HUES64 (cell line): ENCODE data around the gene ARHGEF7.

Experiments used
- H3K27ac ChIP-seq: 2 replicates; pipeline ENCODE4 v1.7.0; 2013; ENCODE audit warnings: low read depth, low read length, inconsistent platforms
- H3K27me3 ChIP-seq: 2 replicates; pipeline ENCODE4 v1.6.1; 2013; ENCODE audit warnings: mild to moderate bottlenecking, low read length; ENCODE audit not compliant: insufficient read depth
- H3K36me3 ChIP-seq: 2 replicates; pipeline ENCODE4 v1.6.1; 2013; ENCODE audit warnings: mild to moderate bottlenecking, low read length; ENCODE audit not compliant: insufficient read depth
- H3K4me1 ChIP-seq: 2 replicates; pipeline ENCODE4 v1.6.1; 2013; ENCODE audit warnings: mild to moderate bottlenecking, low read length, moderate library complexity; ENCODE audit not compliant: insufficient read depth
- H3K4me3 ChIP-seq: 2 replicates; pipeline ENCODE4 v1.5.1; 2013; ENCODE audit warnings: mild to moderate bottlenecking, low read length, moderate library complexity
- H3K9ac ChIP-seq: 2 replicates; pipeline ENCODE4 v1.6.1; 2013; ENCODE audit warnings: mild to moderate bottlenecking, low read depth, low read length
- H3K9me3 ChIP-seq: 2 replicates; pipeline ENCODE4 v1.6.1; 2013; ENCODE audit warnings: low read depth, low read length; ENCODE audit not compliant: insufficient read depth
- WGBS: fragments of 150-250, 120-280 bp; methylation state at CpG from one replicate; pipeline ENCODE4 v1.1.7; 2013; ENCODE audit warnings: missing lambda C conversion rate; 5-methylcytosine and 5-hydroxymethylcytosine counted together

ARHGEF7 gene

DNA sequence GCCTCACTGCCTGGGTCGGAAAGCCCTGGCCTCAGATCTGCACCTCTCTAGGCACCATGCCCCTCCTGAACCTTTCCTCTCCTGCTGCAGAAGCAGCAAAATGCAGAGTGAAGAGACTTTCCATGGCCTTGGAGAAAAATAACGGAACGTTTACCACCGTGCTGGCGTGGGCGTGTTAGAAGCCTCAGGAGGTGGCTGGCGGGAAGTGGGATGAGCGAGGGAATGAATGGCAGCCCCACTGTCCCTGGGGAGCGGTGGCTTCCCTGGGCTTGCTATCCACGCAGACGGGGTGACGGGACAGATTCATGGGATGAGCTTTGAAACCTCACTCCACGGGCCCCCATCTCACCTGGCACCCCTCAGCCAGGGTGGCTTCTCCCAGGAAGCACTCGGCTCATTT is 209.6 kb downstream of the ARHGEF7 start:
- no peaks in the 10 kb centered on the region for H3K27me3 ChIP-seq
- H3K9me3 ChIP-seq: no peaks in the 10 kb centered on the region
- no peaks in the 10 kb centered on the region for H3K4me1 ChIP-seq
- no peak overlapping the region for H3K9ac ChIP-seq
- no peaks in the 10 kb centered on the region for H3K36me3 ChIP-seq
- H3K27ac ChIP-seq: no peak overlapping the region
- H3K4me3 ChIP-seq: no peak overlapping the region
- WGBS: 93% methylated on average over 14 of the region's 14 CpGs

DNA sequence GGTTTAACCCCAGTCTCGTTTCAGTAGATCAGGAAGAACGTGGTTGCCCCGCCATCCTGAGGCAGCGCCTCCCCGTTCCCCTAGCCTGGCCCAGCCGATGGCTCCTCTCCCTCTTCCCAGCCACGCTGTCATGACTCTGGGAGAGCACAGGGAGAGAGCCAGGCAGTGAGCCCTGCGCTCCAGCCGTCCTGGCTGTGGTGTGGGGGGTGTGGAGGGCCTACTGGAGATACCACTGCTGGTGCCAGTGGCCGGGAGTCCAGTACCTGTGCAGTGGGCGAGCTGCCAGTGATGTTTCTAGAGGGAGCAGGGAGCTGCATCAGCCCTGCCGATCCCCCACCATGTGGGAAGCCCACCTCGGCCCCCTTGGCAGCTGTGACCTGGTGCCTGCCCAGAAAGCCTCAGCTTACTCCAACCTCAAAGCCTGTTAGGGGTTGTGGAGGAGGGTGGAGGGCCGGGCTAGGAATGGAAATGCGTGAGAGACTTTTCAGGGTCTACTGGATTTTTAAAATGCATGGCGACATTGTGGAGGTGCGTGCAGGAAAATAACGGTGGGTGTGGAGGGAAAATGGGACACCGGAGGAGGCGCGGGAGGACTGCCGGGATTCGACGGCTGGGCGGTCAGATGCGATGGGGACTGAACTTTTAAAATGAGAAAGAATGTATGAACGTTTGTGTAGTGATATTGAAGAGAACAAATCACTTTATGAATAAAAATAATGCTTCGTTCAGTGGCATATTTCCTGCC is 210.2 kb downstream of the ARHGEF7 start:
- no peaks in the 10 kb centered on the region for H3K9me3 ChIP-seq
- no peaks in the 10 kb centered on the region for H3K27me3 ChIP-seq
- no peaks in the 10 kb centered on the region for H3K36me3 ChIP-seq
- WGBS: 95% methylated on average over 28 of the region's 28 CpGs
- H3K4me3 ChIP-seq: no peak overlapping the region
- no peak overlapping the region for H3K27ac ChIP-seq
- H3K9ac ChIP-seq: no peak overlapping the region
- no peaks in the 10 kb centered on the region for H3K4me1 ChIP-seq

DNA sequence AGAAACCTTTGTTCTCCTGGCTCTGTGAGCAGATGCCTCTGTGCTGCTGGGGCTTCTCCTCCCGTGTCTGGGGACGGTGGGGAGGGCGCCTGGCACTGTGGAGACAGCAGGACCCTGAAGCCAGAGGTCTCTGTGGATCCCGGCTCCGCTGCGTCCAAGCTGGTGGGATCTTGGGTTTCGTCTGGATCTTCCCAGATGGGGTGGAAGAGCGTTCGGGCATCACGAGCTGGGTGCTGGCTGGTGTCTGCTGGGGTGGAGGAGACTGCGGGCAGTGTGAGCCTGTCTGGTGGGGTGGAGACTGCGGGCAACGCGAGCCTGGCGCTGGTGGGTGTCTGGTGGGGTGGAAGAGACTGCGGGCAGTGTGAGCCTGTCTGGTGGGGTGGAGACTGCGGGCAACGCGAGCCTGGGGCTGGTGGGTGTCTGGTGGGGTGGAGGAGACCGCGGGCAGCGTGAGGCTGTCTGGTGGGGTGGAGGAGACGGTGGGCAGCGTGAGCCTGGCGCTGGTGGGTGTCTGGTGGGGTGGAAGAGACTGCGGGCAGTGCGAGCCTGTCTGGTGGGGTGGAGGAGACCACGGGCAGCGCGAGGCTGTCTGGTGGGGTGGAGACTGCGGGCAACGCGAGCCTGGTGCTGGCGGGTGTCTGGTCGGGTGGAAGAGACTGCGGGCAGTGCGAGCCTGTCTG is 211.0 kb downstream of the ARHGEF7 start:
- 90% methylated on average over 37 of the region's 37 CpGs for WGBS
- Histone ChIP-seq H3K4me3 (no peak overlapping the region), H3K27ac (no peak overlapping the region), H3K36me3 (no peaks in the 10 kb centered on the region), H3K4me1 (no peaks in the 10 kb centered on the region), H3K9ac (no peak overlapping the region), H3K9me3 (no peaks in the 10 kb centered on the region), H3K27me3 (no peaks in the 10 kb centered on the region)

DNA sequence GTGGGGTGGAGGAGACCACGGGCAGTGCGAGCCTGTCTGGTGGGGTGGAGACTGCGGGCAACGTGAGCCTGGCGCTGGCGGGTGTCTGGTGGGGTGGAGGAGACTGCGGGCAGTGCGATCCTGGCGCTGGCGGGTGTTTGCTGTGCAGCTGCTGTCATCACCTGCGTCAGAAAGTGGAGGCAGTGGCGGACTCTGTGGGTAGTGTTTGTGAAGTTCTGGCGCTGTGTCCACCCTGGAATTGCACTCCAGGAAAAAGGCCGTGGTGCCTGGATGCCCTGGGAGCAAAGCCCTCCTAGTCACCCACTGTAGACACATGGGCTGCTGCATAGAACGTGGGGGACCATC is 211.5 kb downstream of the ARHGEF7 start:
- Histone ChIP-seq H3K36me3 (no peaks in the 10 kb centered on the region), H3K4me1 (no peaks in the 10 kb centered on the region), H3K4me3 (no peak overlapping the region), H3K9me3 (no peaks in the 10 kb centered on the region), H3K27me3 (no peaks in the 10 kb centered on the region), H3K27ac (no peak overlapping the region), H3K9ac (no peak overlapping the region)
- 89% methylated on average over 15 of the region's 15 CpGs for WGBS

DNA sequence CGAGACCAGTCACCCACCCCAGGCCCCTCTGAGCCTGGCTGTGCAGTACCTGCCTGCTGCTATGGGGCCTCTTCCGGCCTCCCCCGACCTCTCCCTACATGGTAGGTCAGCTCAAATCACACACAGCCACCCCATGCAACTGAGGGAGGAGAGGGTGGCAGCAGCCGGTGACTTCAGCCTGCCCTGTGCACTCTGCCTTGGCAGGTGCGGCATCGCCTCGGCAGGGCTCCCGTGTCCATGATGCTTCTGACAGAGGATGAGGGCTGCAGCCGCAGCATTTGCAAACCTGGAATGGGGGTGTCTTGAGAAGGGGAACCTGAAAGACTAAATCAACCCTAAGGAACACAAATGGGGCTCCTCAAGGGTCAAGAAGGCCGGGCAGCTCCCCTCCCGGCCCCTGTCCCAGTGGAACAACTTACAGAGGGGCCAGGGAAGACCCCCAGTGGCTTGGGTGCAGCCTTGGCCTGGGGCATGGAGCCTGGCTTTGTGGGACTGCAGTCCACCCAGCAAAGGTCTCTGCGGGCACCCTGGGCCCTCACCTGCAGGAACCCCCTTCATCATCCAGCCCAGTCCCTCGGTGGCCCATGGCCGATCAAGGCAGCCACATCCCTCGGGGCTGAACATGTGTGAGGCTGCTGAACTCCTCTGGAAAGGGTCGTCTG is 212.0 kb downstream of the ARHGEF7 start:
- H3K27ac ChIP-seq: no peak overlapping the region
- WGBS: 92% methylated on average over 16 of the region's 16 CpGs
- H3K9me3 ChIP-seq: no peaks in the 10 kb centered on the region
- H3K27me3 ChIP-seq: no peaks in the 10 kb centered on the region
- H3K4me1 ChIP-seq: no peaks in the 10 kb centered on the region
- H3K4me3 ChIP-seq: no peak overlapping the region
- no peak overlapping the region for H3K9ac ChIP-seq
- H3K36me3 ChIP-seq: no peaks in the 10 kb centered on the region

DNA sequence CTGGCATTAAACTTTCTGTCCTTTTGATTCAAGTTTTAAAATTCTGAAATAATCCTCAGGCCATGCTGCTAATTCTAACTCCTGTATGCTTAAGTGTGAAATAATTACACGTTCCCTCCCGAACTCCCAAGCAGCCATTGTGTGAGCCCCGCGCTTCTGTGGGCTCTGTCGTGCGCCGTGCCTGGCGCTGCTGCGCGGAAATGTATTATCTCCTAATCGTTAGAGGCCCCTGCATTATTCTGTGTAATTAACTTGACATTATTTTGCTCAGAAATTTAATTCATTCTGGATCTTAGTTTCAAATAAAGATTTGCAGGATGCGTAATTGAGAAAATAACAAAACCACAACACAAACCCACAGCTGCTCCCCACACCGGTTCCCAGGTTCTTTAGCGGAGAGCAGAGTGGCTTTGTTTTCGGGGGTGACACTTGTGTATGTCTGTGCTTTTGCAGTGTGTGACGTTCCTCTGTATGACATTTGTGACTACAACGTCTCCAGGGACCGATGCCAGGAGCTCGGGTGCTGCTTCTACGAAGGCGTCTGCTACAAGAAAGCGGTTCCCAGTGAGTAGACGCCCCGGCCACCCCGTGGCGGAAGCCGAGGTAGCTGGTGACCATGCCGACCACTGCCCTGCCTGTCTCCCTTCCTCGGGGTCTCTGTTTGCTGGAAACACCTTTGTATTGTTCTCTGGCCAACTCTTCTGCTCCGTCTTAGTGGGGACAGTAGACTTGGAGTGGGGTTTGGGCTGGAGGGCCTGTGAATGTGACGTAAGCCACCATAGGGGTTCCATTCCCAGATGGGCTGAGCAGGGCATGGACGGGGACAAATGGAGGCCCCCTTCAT is 212.8 kb downstream of the ARHGEF7 start:
- H3K27me3 ChIP-seq: no peaks in the 10 kb centered on the region
- no peak overlapping the region for H3K4me3 ChIP-seq
- no peak overlapping the region for H3K9ac ChIP-seq
- H3K4me1 ChIP-seq: no peaks in the 10 kb centered on the region
- H3K27ac ChIP-seq: no peak overlapping the region
- 93% methylated on average over 31 of the region's 32 CpGs for WGBS
- H3K9me3 ChIP-seq: no peaks in the 10 kb centered on the region
- H3K36me3 ChIP-seq: no peaks in the 10 kb centered on the region

DNA sequence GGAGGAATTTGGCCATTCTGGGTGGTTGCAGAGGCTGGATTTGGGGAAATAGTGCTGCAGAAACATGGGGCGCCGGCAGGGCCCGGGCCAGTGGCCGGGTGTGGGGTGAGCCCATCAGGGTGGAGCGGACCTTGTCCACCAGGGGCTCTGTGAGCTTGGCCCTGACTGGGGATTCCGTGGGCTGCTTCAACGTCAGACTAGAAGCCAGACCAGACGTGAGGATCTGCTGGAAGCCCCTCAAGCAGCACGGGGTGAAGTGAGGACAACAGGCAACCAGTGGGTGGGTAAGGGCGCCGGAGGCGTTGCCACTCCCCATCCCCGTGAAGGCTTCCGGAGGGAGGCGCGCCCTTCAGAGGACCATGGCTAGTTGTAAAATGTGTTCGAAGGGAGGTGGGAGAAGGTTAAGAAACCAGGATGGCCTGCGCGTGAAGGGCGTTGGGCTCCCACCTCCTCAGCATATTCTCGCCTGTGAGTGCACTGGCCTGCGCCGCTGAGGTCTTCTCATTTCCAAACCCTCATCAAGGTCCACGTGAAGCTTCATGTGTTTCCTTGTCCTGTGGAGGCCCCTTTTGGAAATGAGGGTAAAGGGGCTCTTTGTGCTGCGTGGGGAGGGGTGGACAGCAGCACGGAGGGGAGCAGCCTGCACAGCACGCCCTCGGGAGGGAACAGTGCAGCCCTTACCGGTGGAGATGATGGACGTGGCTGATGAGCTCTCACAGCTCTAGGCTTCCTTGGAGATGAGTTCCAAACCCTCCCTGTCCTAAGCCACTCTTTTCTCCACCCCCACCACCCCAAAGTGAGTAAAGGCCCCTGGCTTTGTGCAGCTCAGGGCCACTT is 213.7 kb downstream of the ARHGEF7 start:
- Histone ChIP-seq H3K36me3 (no peaks in the 10 kb centered on the region), H3K27ac (no peak overlapping the region), H3K9ac (no peak overlapping the region), H3K27me3 (no peaks in the 10 kb centered on the region), H3K4me1 (no peaks in the 10 kb centered on the region), H3K9me3 (no peaks in the 10 kb centered on the region), H3K4me3 (no peak overlapping the region)
- 91% methylated on average over 30 of the region's 30 CpGs for WGBS

DNA sequence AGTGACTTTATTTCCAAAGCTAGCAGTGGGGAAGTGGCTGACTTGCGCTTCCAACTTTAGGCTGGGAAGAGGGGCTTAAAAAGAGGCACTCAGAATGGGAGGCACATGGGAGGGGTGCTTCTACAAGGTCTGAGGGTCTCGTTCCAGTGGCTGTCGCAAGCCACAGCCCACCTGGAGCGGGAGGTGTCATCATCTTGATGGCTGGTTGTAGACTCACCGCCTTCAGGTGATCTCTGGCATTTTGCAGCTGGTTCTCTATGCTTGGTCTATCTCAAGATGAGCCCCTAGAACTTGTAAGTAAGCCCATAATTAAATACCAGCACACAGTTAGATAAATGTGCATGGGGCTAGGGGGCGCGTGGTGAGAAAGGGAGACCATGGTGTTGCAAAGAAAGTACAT is 214.5 kb downstream of the ARHGEF7 start:
- Histone ChIP-seq H3K4me1 (no peaks in the 10 kb centered on the region), H3K27ac (no peak overlapping the region), H3K4me3 (no peak overlapping the region), H3K9ac (no peak overlapping the region), H3K9me3 (no peaks in the 10 kb centered on the region), H3K27me3 (no peaks in the 10 kb centered on the region), H3K36me3 (no peaks in the 10 kb centered on the region)
- 94% methylated on average over 7 of the region's 7 CpGs for WGBS

DNA sequence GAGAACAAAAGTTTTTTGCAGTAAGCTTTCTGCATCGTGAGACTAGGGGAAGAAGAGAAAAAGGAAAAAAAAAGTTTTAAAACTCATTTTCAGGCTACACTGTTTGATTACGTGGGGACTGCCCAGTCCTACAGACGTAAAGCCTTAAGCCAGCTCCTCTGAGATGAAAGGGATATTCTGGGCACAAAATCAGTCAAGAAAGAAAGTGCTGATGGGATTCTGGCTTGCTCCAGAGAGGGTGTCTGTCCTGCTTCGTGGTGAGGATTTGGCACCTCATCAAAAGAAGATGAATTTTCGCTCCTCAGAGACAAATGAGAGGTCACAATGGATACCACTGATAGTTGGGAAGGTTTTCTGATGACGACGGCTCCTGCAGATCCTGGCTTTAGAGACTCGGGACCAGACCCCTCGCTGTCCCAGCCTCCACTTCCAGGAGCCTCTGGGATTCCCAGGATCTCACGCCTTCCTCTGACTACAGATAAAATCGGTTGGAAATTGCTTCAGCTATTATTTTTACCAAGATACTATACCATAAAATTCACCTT is 215.0 kb downstream of the ARHGEF7 start:
- Histone ChIP-seq H3K36me3 (no peaks in the 10 kb centered on the region), H3K27ac (no peak overlapping the region), H3K27me3 (no peaks in the 10 kb centered on the region), H3K9ac (no peak overlapping the region), H3K4me1 (no peaks in the 10 kb centered on the region), H3K4me3 (no peak overlapping the region), H3K9me3 (no peaks in the 10 kb centered on the region)
- 91% methylated on average over 11 of the region's 11 CpGs for WGBS

DNA sequence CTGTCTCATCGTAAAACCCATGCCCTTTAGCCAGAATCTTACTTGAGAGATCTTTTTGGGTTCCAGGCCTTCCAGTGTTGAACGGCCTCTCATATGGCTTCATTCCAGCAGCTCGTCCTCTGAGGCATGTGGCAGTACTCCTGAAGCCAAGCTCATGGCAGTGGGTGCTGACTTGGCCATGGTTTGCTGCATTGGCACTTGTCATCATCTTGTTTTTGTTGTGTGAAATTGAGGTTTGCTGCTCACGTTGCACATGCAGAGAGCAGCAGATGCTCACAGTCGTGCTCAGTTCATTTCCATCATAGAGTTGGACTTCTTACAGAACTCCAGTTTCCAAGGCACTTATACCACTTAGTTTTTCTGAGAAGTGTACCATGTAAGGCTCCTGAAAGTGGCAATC is 220.2 kb downstream of the ARHGEF7 start:
- no peaks in the 10 kb centered on the region for H3K27me3 ChIP-seq
- H3K36me3 ChIP-seq: no peaks in the 10 kb centered on the region
- H3K9ac ChIP-seq: no peak overlapping the region
- no peak overlapping the region for H3K27ac ChIP-seq
- 91% methylated on average over 5 of the region's 5 CpGs for WGBS
- H3K9me3 ChIP-seq: no peaks in the 10 kb centered on the region
- no peaks in the 10 kb centered on the region for H3K4me1 ChIP-seq
- no peak overlapping the region for H3K4me3 ChIP-seq
